Endometrial microvascular endothelial cells (primary cell): ENCODE results near the gene FOXG1. TPM values are rescaled to one million over a fixed set of nuclear protein-coding genes. Genes with fewer than 3 reads are reported as not detected.

Experiments
- in situ Hi-C: cut with HindIII; loops from 2 replicates; pipeline ENCODE4 v1.10.0; 2017; ENCODE audit warnings: low sequenced_read_pairs, low pct_unique_long_range_greater_than_20kb; ENCODE audit errors: inconsistent ontology term
- total RNA-seq: library from RNA; depleted of rRNA; stranded (reverse); fragments of >200 nt; gene quantifications from one replicate; pipeline ENCODE4 v1.2.3, GENCODE V29; 2015; ENCODE audit errors: inconsistent ontology term

Gene FOXG1
- total RNA-seq: not detected

DNA sequence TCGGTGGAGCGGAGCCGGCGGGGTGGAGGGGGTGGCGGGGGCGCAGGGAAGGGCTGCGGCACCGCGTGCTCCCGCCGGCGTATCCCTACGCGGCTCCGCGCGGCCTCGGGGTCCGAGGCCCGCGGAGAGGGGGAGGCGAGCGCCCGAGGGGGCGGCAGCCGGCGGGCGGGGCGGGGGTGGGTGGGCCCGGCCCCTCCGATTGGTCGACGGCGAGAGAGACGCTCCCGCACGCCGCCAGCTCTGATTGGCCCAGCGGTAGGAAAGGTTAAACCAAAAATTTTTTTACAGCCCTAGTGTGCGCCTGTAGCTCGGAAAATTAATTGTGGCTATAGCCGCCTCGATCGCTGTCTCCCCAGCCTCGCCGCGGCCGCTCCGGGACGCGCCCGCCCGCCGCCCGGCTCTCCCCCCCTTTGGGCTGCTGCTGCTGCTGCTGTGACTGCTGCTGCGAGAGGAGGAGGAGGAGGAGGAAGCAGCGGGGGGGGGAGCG is at the start of gene FOXG1:
TSS of gene FOXG1 (plus strand) at position 319 of the 487 bp plus-strand sequence. CDS start 493 bp downstream, outside the sequence.
- in situ Hi-C loops: loop anchor here (25.0 kb wide), 1 partner anchor 771 kb away; no protein-coding TSS in a partner anchor

- in situ Hi-C loops: no loop called here
These were observed 47.5 kb upstream of the FOXG1 start for GRCh38 chr14:28719130-28719529.

GRCh38 chr14:28731358-28731757 is 35.2 kb upstream of the FOXG1 start:
- in situ Hi-C loops: no loop called here

DNA sequence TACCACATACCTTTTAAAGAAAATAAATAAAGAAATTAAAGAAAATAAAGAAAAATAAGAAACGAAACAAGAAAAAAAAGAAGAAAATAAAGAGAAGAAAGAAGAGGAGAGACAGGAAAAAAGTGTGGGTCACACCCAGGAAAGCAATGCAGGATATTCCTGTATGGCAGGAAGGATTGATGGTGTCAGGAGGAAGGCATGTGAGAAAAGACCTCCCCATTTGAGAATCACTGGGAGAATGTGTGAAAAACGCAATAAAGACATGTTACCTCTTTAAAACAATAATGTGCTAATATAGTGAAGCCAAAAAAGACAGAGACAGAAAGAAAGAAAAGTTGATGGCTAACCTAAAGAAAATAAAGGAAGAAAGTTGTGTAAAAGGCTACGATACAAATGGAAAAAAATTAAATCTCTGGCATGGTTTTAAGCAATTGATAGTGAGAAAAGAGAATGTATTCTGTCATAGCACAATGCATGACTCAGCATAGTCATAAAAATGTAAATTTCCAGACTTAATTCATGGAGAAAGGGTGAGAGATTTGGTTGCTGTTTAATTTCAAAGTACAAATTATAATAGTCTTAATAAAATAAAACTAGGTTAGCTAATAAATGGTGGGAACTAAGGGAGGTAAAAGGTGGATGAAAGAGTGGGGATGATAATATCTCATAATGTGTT is 24.3 kb upstream of the FOXG1 start:
- in situ Hi-C loops: no loop called here

- in situ Hi-C loops: no loop called here
These were observed 22.5 kb upstream of the FOXG1 start for GRCh38 chr14:28744126-28744525.

GRCh38 chr14:28745176-28745575 is 21.4 kb upstream of the FOXG1 start:
- in situ Hi-C loops: no loop called here

DNA sequence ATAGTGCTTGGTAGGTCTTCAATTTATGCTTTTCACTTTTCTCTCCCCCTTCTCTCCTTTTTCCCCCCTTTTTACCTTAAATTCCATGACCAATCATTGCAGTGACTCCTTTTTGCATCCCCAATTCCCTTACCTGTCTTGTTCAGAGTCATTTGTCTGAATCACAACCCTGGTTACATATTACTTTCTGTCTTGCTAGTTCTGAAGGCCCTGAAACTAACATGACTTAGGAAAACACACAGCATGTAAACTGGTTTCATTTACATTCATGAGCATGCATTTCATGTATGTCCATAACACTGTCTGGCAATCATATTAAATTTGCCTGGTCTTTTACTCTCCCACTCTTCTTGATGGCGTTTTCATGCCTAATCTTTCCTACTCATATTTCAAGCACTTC is 20.3 kb upstream of the FOXG1 start:
- in situ Hi-C loops: no loop called here

GRCh38 chr14:28751467-28752058 is 15.0 kb upstream of the FOXG1 start:
- in situ Hi-C loops: loop anchor here (25.0 kb wide), 1 partner anchor 786 kb away; no protein-coding TSS in a partner anchor

DNA sequence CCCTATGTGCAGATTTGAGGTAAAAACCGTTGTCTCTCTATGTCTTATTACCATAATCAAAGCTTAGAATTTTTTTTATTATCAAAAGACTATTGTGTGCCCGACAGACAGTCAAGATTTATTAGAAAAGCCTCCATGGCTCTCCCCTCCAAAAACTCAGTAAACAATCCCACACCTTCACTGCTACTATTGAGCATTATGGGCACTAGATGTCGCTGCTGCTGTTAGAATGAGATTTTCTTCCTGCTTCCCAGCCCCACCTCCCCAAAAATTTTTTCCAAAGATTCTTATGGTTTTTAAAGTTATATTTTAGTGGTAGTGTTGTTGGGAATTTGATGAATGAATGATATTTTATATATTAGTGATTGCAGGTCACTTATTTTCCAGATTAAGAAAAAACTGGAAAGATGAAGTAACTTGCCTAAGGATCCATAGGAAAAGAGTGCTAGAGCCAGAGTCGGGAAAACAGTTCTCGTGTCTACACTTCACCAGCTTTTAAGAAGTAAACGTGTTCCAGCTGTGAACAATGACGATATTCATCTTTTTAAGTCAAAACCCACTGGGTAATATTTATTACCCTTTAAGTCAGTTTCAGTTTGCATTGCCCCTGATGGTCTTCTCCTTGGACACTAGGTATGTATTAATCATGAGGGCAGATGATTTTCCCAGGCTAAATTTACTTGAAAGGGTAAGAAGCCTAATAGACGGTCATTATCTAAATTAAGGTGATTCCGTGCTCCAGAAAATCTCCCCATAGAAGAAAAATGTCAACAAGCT is 12.2 kb upstream of the FOXG1 start:
- in situ Hi-C loops: loop anchor here (25.0 kb wide), 1 partner anchor 783 kb away; no protein-coding TSS in a partner anchor

GRCh38 chr14:28755198-28755815 is 11.3 kb upstream of the FOXG1 start:
- in situ Hi-C loops: loop anchor here (25.0 kb wide), 1 partner anchor 782 kb away; no protein-coding TSS in a partner anchor

DNA sequence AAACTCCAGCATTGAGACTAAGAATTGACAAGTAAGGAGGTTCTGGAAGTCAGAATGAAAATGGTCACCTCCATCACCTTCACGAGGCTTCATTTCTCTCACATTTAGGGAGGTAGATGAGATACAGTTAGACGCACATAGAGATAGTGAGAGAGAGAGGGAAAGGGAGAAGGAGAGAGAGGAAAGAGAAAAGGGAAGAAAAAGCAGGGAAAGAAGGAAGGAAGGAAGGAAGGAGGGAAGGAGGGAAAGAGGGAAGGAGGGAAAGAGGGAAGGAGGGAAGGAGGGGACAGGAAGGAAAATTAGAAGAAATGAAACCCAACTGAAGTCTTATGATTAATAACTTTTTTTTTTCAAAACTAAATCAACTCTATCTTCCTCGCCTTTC is 10.7 kb upstream of the FOXG1 start:
- in situ Hi-C loops: loop anchor here (25.0 kb wide), 1 partner anchor 781 kb away; no protein-coding TSS in a partner anchor

GRCh38 chr14:28756269-28756883 is 10.2 kb upstream of the FOXG1 start:
- in situ Hi-C loops: loop anchor here (25.0 kb wide), 1 partner anchor 781 kb away; no protein-coding TSS in a partner anchor

- in situ Hi-C loops: loop anchor here (25.0 kb wide), 1 partner anchor 780 kb away; no protein-coding TSS in a partner anchor
These were observed 9.6 kb upstream of the FOXG1 start for GRCh38 chr14:28756884-28757570.

DNA sequence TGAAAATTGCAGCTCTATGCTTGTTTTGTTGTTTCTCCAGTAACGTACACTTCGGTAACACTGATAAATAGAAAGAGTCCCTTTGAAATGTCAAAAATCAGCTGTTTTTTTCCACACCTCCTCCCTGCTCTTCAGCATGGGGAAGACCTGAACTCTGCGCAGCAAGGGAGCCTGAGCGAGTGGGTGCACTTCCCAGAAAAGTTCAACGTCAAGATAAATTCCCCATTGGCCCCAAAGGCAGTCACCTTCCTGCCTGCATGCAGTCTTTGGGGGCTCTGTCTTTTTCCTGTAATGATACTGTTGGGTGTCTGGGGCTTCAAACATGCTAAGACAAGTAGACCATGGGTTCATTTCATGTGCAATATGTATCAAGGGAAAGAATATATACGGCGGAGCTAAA is 8.8 kb upstream of the FOXG1 start:
- in situ Hi-C loops: loop anchor here (25.0 kb wide), 1 partner anchor 780 kb away; no protein-coding TSS in a partner anchor

DNA sequence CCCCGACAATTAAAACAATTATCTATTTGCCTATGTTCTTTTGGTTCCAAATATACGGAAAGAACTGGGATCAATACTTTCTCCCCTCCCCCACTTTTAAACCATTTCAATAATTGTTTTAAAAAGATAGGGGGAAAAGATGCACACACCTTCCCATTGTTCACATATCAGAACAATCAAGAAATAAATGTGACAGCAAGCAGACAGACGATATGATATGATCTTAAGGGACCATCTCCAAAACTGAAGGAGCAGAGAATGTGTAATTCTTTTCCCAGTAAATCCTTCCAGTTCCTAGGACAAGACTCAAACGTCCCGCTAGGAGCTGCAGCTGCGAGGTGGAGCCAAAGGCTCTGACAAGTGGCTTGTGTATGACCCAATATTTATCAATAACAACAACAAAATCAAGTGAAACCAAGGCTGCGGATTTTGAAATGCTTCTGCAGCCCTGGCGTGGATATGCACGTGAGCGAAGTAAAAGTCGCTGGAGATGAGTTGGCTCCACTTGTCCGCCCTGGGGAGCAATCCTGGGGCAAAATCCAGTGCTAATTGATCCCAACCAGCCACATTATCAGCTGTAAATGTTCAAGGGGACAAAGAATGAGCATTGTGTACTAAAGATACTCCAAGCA is 8.2 kb upstream of the FOXG1 start:
- in situ Hi-C loops: loop anchor here (25.0 kb wide), 1 partner anchor 779 kb away; no protein-coding TSS in a partner anchor

DNA sequence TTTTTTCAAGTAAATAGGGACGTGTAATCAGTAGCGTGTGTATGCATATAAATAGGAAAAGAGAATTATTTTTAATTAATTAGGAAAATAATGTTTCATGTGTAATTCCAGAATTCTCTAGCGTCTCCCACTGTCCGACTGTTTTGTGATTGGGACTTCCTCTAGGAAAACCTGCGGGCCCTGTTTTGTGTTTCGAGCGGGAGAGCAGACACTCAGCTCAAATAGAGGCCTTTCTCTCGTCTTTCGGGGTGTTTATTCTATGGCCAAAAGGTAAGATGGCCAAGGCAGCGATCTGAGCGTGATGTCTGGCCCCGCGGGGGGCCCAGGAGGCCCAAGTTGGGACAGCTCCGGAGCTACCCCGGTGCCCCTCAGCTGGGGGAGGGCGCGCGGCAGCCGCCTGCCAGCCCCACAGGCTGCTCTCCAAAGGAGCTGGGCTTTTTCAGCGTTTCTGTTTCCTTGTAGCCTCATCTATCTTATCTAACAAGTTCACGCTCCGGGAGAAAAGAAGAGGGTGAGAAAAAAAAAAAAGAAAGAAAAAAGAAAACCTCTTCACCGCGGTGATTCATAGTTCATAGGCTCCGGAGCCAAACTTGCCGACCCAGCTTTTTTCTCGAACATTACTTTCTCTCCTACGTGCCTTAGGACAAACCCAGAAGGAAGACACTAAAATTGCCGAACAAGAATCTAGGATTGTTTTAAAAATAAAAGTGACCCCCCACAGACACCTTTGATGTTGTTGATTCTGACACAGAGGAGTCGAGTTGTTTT is 7.5 kb upstream of the FOXG1 start:
- in situ Hi-C loops: loop anchor here (25.0 kb wide), 1 partner anchor 778 kb away; no protein-coding TSS in a partner anchor
